Measurements from ENCODE around the gene ZDHHC5.
"Not testable (repeated sequence)": the region's sequence is repeated elsewhere in the genome, so short reads cannot be mapped to it uniquely, and the experiment has no call there.

The ZDHHC5 gene

DNA sequence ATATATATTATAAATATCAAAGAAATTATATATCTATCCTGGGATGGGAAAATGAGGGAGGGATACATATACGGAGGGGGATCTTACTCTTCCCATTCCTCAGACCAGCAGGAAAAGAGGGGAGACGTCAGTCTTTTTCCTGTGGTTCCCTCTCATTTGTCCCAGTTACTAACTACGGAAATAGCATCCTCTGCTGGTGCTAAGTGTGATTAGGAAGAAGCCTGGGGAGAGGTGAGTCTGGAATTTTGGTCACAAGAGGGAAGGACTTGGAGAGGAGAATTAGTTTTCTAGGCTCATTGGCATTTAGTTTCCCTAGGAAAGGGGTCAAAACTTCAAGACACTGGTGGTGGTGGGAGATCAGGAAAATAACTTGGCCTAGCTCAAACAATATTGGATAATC lies 32.5 kb downstream of the ZDHHC5 start:
- no peak for DNase-seq (ENCODE audit: low read depth)
- TF ChIP-seq, protein P1, sequence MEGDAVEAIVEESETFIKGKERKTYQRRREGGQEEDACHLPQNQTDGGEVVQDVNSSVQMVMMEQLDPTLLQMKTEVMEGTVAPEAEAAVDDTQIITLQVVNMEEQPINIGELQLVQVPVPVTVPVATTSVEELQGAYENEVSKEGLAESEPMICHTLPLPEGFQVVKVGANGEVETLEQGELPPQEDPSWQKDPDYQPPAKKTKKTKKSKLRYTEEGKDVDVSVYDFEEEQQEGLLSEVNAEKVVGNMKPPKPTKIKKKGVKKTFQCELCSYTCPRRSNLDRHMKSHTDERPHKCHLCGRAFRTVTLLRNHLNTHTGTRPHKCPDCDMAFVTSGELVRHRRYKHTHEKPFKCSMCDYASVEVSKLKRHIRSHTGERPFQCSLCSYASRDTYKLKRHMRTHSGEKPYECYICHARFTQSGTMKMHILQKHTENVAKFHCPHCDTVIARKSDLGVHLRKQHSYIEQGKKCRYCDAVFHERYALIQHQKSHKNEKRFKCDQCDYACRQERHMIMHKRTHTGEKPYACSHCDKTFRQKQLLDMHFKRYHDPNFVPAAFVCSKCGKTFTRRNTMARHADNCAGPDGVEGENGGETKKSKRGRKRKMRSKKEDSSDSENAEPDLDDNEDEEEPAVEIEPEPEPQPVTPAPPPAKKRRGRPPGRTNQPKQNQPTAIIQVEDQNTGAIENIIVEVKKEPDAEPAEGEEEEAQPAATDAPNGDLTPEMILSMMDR (IDR thresholded peaks at IDR 0.05; ENCODE audit: low read depth, low read length) = no peak
- TF ChIP-seq POLR2A (IDR thresholded peaks at IDR 0.05; ENCODE audit: extremely low read depth, insufficient read length) (no peak), MYC (IDR thresholded peaks at IDR 0.05; ENCODE audit: low read depth, low read length) (no peak)
- TF ChIP-seq, protein P2, sequence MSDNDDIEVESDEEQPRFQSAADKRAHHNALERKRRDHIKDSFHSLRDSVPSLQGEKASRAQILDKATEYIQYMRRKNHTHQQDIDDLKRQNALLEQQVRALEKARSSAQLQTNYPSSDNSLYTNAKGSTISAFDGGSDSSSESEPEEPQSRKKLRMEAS (IDR thresholded peaks at IDR 0.05; ENCODE audit: low read depth, low read length) = no peak
- H3K4me3 ChIP-seq (ENCODE audit: low read depth, low read length) = no peak overlapping the region

DNA sequence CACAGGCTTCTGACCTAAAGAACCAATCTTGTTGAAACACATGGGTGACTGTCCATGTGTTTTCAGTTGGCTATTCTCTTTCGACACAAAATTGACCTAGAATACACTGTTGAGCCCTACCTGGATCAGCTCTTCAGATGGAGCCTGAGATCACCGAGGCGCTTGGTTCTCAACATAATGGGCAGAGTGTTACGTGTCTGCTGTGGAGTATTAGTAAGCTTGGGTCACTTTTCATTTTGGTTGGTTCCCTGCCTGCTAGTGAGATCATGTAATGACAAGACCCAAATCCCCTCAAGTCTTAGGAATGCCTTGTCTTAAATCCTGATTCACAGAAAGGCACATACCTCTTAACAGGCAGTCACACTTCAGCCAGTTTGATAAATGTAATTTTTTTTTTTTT lies 35.4 kb downstream of the ZDHHC5 start:
- TF ChIP-seq, protein P1 (IDR thresholded peaks at IDR 0.05; ENCODE audit: low read depth, low read length) = no peak
- TF ChIP-seq, protein P2 (IDR thresholded peaks at IDR 0.05; ENCODE audit: low read depth, low read length) = no peak
- TF ChIP-seq MYC (IDR thresholded peaks at IDR 0.05; ENCODE audit: low read depth, low read length) (no peak), POLR2A (IDR thresholded peaks at IDR 0.05; ENCODE audit: extremely low read depth, insufficient read length) (no peak)
- no peak for DNase-seq (ENCODE audit: low read depth)
- no peak overlapping the region for H3K4me3 ChIP-seq (ENCODE audit: low read depth, low read length)

DNA sequence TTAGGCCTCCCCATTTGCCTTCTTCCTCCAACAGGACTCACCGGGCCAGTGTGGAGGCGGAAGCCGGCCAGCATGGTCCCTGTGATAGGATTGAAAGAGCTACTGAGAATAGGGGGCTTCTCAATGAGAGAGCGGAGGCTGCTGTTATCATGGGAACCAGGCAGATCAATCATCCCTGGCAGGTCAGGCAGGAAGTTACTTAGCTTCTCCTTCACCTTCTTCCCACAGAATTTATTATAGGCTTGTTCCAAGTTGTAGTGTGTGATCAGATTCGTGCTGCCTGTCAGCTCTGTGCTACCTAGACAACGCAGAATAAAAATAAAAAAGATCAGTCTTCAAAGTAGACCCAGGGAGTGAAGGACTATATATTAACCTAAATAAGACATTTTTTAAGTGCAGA lies 37.0 kb downstream of the ZDHHC5 start:
- no peak for DNase-seq (ENCODE audit: low read depth)
- no peak overlapping the region for H3K4me3 ChIP-seq (ENCODE audit: low read depth, low read length)
- TF ChIP-seq, protein P2 (IDR thresholded peaks at IDR 0.05; ENCODE audit: low read depth, low read length) = no peak
- TF ChIP-seq POLR2A (IDR thresholded peaks at IDR 0.05; ENCODE audit: extremely low read depth, insufficient read length) = no peak
- TF ChIP-seq, protein P1 (IDR thresholded peaks at IDR 0.05; ENCODE audit: low read depth, low read length) = no peak
- no peak for TF ChIP-seq MYC (IDR thresholded peaks at IDR 0.05; ENCODE audit: low read depth, low read length)

DNA sequence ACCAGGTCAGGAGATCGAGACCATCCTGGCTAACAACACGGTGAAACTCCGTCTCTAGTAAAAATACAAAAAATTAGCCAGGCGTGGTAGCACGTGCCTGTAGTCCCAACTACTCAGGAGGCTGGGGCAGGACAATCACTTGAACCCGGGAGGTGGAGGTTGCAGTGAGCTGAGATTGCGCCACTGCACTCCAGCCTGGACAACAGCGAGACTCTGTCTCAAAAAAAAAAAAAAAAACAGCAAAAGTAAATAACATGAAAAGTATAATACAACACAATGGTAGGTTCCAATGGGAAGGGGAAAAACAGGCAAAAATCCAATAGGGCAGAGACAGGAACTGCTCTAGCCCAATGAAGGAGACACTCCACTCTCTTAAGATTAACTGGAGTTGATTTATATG lies 37.5 kb downstream of the ZDHHC5 start:
- not testable (repeated sequence) for H3K4me3 ChIP-seq (ENCODE audit: low read depth, low read length); DNase-seq (ENCODE audit: low read depth)

DNA sequence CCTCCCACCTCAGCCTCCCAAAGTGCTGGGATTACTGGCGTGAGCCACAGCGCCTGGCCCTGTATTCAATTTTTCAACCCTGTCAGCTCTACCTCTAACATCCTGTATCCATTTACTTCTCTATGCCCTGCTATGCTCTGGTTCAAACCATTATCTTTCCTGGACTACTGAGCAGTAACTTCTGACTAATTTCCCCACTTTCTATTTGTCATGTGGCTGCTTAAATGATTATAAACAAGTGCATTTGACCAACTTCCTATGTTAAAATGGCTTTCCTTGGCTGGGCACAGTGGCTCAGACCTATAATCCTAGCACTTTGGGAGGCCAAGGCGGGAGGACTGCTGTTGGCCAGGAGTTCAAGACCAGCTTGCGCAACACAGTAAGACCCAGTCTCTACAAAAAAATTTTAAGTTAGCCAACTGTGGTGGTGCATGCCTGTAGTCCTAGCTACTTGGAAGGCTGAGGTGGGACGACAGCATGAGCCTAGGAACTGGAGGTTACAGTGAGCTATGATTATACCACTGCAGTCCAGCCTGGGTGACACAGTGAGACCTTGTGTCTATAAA lies 42.0 kb downstream of the ZDHHC5 start:
- H3K4me3 ChIP-seq (ENCODE audit: low read depth, low read length) = no peak overlapping the region
- TF ChIP-seq MYC (IDR thresholded peaks at IDR 0.05; ENCODE audit: low read depth, low read length) (no peak), POLR2A (IDR thresholded peaks at IDR 0.05; ENCODE audit: extremely low read depth, insufficient read length) (no peak)
- TF ChIP-seq, protein P2 (IDR thresholded peaks at IDR 0.05; ENCODE audit: low read depth, low read length) = no peak
- TF ChIP-seq, protein P1 (IDR thresholded peaks at IDR 0.05; ENCODE audit: low read depth, low read length) = no peak
- DNase-seq (ENCODE audit: low read depth) = no peak

DNA sequence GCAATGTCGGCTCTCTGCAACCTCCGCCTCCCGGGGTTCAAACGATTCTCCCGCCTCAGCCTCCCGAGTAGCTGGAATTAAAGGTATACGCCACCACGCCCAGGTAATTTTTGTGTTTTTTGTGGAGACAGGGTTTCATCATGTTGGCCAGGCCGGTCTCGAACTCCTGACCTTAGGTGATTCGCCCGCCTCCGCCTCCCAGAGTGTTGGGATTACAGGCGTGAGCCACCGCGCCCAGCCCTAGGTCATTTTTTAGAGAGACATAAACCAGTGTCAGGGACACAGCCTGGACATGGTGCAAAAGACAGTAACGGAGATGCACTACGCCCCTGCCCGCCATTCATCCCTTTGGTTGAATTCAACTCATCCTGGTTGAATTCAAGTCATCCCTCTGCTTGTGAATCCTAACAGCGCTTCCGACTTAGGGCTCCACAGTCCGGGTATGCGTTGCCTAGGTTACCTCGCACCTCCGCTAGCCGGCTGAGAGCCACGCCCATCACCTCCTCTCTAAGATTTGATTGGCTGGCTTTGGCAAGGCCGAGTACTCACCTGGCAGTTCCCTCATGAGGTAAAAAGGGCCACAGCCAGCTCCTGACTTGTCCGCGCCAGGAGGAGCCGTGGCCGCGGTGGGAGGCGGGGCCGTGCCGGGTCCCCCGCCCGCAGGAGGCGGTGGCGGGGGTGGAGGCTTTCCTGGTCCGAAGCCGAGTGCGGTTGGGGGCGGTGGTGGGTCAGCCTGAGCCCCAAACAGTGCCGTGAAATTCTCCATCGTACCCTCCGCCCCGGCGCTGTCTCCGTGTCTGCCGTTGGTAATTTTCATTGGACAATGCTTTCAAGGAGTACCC lies 43.7 kb downstream of the ZDHHC5 start, which contains the start of gene MED19:
Gene MED19 (minus strand): TSS at position 802 of the 842 bp plus-strand sequence. CDS start 36 bp downstream, at position 766.
- peak within 1 kb of the TSS; percentile 96 for H3K4me3 ChIP-seq (ENCODE audit: low read depth, low read length)
- TF ChIP-seq, protein P2 (IDR thresholded peaks at IDR 0.05; ENCODE audit: low read depth, low read length) = peak; percentile 12; the same call in 1 of the 2 replicates
- no peak for TF ChIP-seq POLR2A (IDR thresholded peaks at IDR 0.05; ENCODE audit: extremely low read depth, insufficient read length)
- TF ChIP-seq, protein P1 (IDR thresholded peaks at IDR 0.05; ENCODE audit: low read depth, low read length) = no peak
- no peak for TF ChIP-seq MYC (IDR thresholded peaks at IDR 0.05; ENCODE audit: low read depth, low read length)
- DNase-seq (ENCODE audit: low read depth) = peak; percentile 83
